WTC11 (cell line): ENCODE data around the gene ZNF646. TPM values are rescaled to one million over a fixed set of nuclear protein-coding genes. Genes with fewer than 3 reads are reported as not detected.

Source experiments
- ATAC-seq: fragments of 200-7000 bp; cut with Tn5 transposase; 2 replicates; pipeline ENCODE4 v1.10.0; 2021; ENCODE audit warnings: mild to moderate bottlenecking, moderate library complexity
- CTCF ChIA-PET: fragments of 300-600 bp; sonication (Branson Sonifier 250); formaldehyde crosslinking; loops from one replicate; lab custom pipeline; 2021; ENCODE audit warnings: antibody characterized with exemption; lab: Charles Lee
- POLR2A ChIA-PET: fragments of 350-600 bp; sonication (Branson Sonifier 250); formaldehyde crosslinking; loops from one replicate; lab custom pipeline; 2021; ENCODE audit warnings: antibody characterized with exemption; lab: Charles Lee
- DNase-seq: peaks from one replicate; pipeline ENCODE4 v3.0.0; 2021; ENCODE audit warnings: low spot score
- H3K27ac Mint-ChIP-seq: 2 replicates; pipeline ENCODE4 v1.8.0; 2021; ENCODE audit warnings: mixed read lengths
- H3K27me3 Mint-ChIP-seq: 2 replicates; pipeline ENCODE4 v1.8.0; 2021; ENCODE audit warnings: low read depth, mild to moderate bottlenecking, moderate library complexity, mixed read lengths
- H3K36me3 Mint-ChIP-seq: 2 replicates; pipeline ENCODE4 v1.8.0; 2021; ENCODE audit warnings: mixed read lengths
- H3K4me1 Mint-ChIP-seq: 2 replicates; pipeline ENCODE4 v1.8.0; 2022; ENCODE audit warnings: mixed read lengths
- H3K4me3 Mint-ChIP-seq: 2 replicates; pipeline ENCODE4 v1.8.0; 2021; ENCODE audit warnings: mild to moderate bottlenecking, moderate library complexity, mixed read lengths
- H3K9me3 Mint-ChIP-seq: 2 replicates; pipeline ENCODE4 v1.8.0; 2021; ENCODE audit warnings: mixed read lengths
- ATF1 ChIP-seq: sonication (generic); formaldehyde crosslinking; IDR thresholded peaks from 2 replicates; pipeline ENCODE4 v1.8.1; 2023; ENCODE audit warnings: mild to moderate bottlenecking, moderate library complexity, missing genetic modification reagents
- ELF4 ChIP-seq: sonication (generic); formaldehyde crosslinking; IDR thresholded peaks from 2 replicates; pipeline ENCODE4 v1.8.1; 2022; ENCODE audit warnings: low read depth, mild to moderate bottlenecking, moderate library complexity, missing genetic modification reagents
- IRF2 ChIP-seq: sonication (generic); formaldehyde crosslinking; IDR thresholded peaks from 2 replicates; pipeline ENCODE4 v1.8.0; 2022; ENCODE audit warnings: low read depth, missing genetic modification reagents, borderline replicate concordance
- JUN ChIP-seq: sonication (generic); formaldehyde crosslinking; IDR thresholded peaks from 2 replicates; pipeline ENCODE4 v1.8.0; 2023; ENCODE audit warnings: mild to moderate bottlenecking, missing genetic modification reagents
- NR2C2 ChIP-seq: sonication (generic); formaldehyde crosslinking; IDR thresholded peaks from 2 replicates; pipeline ENCODE4 v1.8.0; 2022; ENCODE audit warnings: mild to moderate bottlenecking, missing genetic modification reagents
- RELA ChIP-seq: sonication (generic); formaldehyde crosslinking; IDR thresholded peaks from 2 replicates; pipeline ENCODE4 v1.8.1; 2022; ENCODE audit warnings: missing genetic modification reagents, mild to moderate bottlenecking, borderline replicate concordance
- RORB ChIP-seq: fragments of 250-450 bp; sonication (Bioruptor Pico); IDR thresholded peaks from 2 replicates; pipeline ENCODE4 v1.9.0; 2021; ENCODE audit warnings: mild to moderate bottlenecking
- TEAD1 ChIP-seq: sonication (generic); formaldehyde crosslinking; IDR thresholded peaks from 2 replicates; pipeline ENCODE4 v1.8.0; 2022; ENCODE audit warnings: mild to moderate bottlenecking, missing genetic modification reagents
- ZBTB21 ChIP-seq: sonication (generic); formaldehyde crosslinking; IDR thresholded peaks from 2 replicates; pipeline ENCODE4 v1.8.1; 2023; ENCODE audit warnings: mild to moderate bottlenecking, missing genetic modification reagents, borderline replicate concordance
- ZNF219 ChIP-seq: sonication (generic); formaldehyde crosslinking; IDR thresholded peaks from 2 replicates; pipeline ENCODE4 v1.8.0; 2023; ENCODE audit warnings: missing genetic modification reagents, mild to moderate bottlenecking, borderline replicate concordance
- ZNF232 ChIP-seq: sonication (generic); formaldehyde crosslinking; IDR thresholded peaks from 2 replicates; pipeline ENCODE4 v1.8.0; 2022; ENCODE audit warnings: mild to moderate bottlenecking, missing genetic modification reagents
- ZNF317 ChIP-seq: sonication (generic); formaldehyde crosslinking; IDR thresholded peaks from 2 replicates; pipeline ENCODE4 v1.8.1; 2023; ENCODE audit warnings: low read depth, mild to moderate bottlenecking, moderate library complexity, missing genetic modification reagents, borderline replicate concordance
- ZNF396 ChIP-seq: fragments of 250-450 bp; sonication (Bioruptor Pico); IDR thresholded peaks from 2 replicates; pipeline ENCODE4 v1.8.0; 2021; ENCODE audit warnings: mild to moderate bottlenecking, moderate library complexity, borderline replicate concordance
- ZNF423 ChIP-seq: fragments of 250-450 bp; sonication (Bioruptor Pico); IDR thresholded peaks from 2 replicates; pipeline ENCODE4 v2.1.2; 2022; ENCODE audit warnings: mild to moderate bottlenecking, moderate library complexity
- total RNA-seq: library from RNA; stranded (reverse); gene quantifications from 3 replicates; pipeline ENCODE4 v1.2.3, GENCODE V29; 2021
- TF ChIP-seq, protein P1 (sequence below): sonication (generic); formaldehyde crosslinking; conservative IDR thresholded peaks from 2 replicates; pipeline ENCODE4 v1.8.1; 2023; ENCODE audit warnings: mild to moderate bottlenecking, low read depth, missing genetic modification reagents, moderate library complexity
- TF ChIP-seq, protein P2 (sequence below): sonication (generic); formaldehyde crosslinking; IDR thresholded peaks from 2 replicates; pipeline ENCODE4 v1.8.1; 2023; ENCODE audit warnings: mild to moderate bottlenecking, missing genetic modification reagents
- TF ChIP-seq, protein P3 (sequence below): sonication (generic); formaldehyde crosslinking; IDR thresholded peaks from 2 replicates; pipeline ENCODE4 v1.8.0; 2023; ENCODE audit warnings: missing genetic modification reagents
- TF ChIP-seq, protein P4 (sequence below): sonication (generic); formaldehyde crosslinking; IDR thresholded peaks from 2 replicates; pipeline ENCODE4 v1.8.0; 2022; ENCODE audit warnings: mild to moderate bottlenecking, missing genetic modification reagents
- TF ChIP-seq, protein P5 (sequence below): sonication (generic); formaldehyde crosslinking; IDR thresholded peaks from 2 replicates; pipeline ENCODE4 v1.8.1; 2023; ENCODE audit warnings: mild to moderate bottlenecking, missing genetic modification reagents, moderate library complexity
- TF ChIP-seq, protein P6 (sequence below): fragments of 250-450 bp; sonication (Bioruptor Pico); IDR thresholded peaks from 2 replicates; pipeline ENCODE4 v1.9.0; 2021; ENCODE audit warnings: mild to moderate bottlenecking
- TF ChIP-seq, protein P7 (sequence below): sonication (generic); formaldehyde crosslinking; conservative IDR thresholded peaks from 2 replicates; pipeline ENCODE4 v1.8.1; 2022; ENCODE audit warnings: mild to moderate bottlenecking, missing genetic modification reagents

The ZNF646 gene
- total RNA-seq, 1 experiment from 2014 or later = 29.3 TPM

DNA sequence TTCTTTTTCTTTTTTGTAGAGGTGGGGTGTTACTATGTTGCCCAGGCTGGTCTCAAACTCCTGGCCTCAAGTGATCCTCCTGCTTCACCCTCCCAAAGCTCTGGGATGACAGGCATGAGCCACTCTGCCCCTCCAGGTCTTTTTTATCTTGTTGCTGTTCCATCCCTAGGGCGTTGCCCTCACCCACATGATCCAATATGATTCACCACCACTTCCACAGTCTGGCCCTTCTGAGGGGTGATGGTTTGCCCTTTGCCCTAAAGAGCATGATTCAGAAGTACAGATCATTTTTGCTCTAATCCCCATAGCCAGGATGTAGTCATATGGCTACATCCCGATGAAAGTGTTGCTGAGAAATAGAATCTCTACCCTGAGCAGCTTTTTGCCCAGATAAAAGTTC, 22.1 kb upstream of the ZNF646 start:
- H3K27ac Mint-ChIP-seq = no peak overlapping the region
- H3K36me3 Mint-ChIP-seq = no peaks in the 10 kb centered on the region
- peaks cover 4% of the 10 kb centered on the region for H3K9me3 Mint-ChIP-seq
- ChIA-PET POLR2A (no interaction called here), CTCF (interaction anchor here (1.3 to 4.5 kb wide), 2 partner anchors 10 to 67 kb away, joined by 4 to 31 read pairs; no protein-coding TSS in a partner anchor)
- peaks cover 15% of the 10 kb centered on the region for H3K27me3 Mint-ChIP-seq
- H3K4me3 Mint-ChIP-seq = no peak overlapping the region
- DNase-seq (no peak), ATAC-seq (no peak)
- peaks cover 15% of the 10 kb centered on the region for H3K4me1 Mint-ChIP-seq
- TF ChIP-seq ZNF423 (CRISPR knock-in tag) (no peak), ZBTB21 (no peak), RORB (no peak)
- TF ChIP-seq, all 79 proteins: peak for 0

DNA sequence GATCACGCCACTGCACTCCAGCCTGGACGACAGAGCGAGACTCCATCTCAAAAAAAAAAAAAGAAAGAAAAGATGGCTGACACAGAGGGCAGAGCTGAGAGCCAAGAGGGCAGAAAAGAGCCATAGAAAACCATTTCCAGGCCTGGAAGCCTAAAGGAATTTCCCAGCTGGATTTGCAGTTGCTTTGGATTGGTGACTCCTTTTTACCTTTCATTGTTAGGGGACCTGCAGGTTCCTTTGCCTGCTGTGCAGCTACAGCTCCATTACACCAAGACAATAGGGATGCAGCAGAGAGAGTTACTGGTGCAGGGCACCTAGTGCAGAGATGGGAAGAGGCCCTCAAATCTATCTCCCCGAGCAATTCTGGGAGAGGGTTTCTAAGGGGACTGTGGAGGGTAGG, 18.6 kb upstream of the ZNF646 start:
- H3K4me3 Mint-ChIP-seq = no peak overlapping the region
- H3K27ac Mint-ChIP-seq = peak overlapping the region; percentile 62; the same call in 1 of the 2 replicates

DNA sequence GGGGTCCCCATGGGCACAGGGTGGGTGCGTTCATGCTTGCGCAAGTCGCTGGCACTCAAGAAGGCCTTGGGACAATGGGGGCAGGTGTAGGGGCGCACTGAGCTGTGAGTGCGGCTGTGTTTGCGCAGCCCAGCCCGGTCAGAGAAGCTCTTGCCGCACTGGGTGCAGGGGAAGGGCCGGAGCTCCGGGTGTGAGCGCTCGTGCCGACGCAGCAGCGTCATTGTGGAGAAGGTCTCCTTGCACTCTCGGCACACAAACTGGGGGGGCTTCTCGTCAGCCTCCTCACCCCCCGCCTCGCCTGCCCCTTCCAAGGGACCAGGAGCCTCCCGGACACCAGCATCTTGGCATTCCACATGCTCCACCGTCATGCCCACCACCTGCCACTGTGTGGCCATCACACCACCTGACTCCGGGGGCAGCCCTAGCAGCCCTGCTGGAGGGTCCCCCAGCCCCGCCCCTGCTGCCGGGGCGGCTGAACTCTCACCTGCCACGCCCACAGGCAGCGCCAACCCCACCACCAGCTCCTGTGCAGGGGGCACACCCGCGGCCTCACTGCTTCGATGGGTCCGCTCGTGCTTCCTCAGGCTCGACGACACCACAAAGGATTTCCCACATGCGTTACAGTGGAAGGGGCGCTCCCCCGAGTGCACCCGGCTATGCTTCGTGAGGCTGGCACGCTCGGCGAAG, 13.0 kb upstream of the ZNF646 start:
- ATAC-seq (no peak), DNase-seq (no peak)
- H3K27ac Mint-ChIP-seq = no peak overlapping the region
- H3K9me3 Mint-ChIP-seq = no peaks in the 10 kb centered on the region
- ChIA-PET CTCF (interaction anchor here (1.1 to 1.5 kb wide), 2 partner anchors 19 to 76 kb away, joined by 4 to 6 read pairs; partner anchors contain the start of gene HSD3B7), POLR2A (no interaction called here)
- H3K4me3 Mint-ChIP-seq = no peak overlapping the region
- H3K27me3 Mint-ChIP-seq = no peaks in the 10 kb centered on the region
- H3K4me1 Mint-ChIP-seq = no peaks in the 10 kb centered on the region
- peaks cover 26% of the 10 kb centered on the region for H3K36me3 Mint-ChIP-seq
- TF ChIP-seq, protein P1, sequence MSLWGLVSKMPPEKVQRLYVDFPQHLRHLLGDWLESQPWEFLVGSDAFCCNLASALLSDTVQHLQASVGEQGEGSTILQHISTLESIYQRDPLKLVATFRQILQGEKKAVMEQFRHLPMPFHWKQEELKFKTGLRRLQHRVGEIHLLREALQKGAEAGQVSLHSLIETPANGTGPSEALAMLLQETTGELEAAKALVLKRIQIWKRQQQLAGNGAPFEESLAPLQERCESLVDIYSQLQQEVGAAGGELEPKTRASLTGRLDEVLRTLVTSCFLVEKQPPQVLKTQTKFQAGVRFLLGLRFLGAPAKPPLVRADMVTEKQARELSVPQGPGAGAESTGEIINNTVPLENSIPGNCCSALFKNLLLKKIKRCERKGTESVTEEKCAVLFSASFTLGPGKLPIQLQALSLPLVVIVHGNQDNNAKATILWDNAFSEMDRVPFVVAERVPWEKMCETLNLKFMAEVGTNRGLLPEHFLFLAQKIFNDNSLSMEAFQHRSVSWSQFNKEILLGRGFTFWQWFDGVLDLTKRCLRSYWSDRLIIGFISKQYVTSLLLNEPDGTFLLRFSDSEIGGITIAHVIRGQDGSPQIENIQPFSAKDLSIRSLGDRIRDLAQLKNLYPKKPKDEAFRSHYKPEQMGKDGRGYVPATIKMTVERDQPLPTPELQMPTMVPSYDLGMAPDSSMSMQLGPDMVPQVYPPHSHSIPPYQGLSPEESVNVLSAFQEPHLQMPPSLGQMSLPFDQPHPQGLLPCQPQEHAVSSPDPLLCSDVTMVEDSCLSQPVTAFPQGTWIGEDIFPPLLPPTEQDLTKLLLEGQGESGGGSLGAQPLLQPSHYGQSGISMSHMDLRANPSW (CRISPR knock-in tag) = no peak
- TF ChIP-seq, protein P2, sequence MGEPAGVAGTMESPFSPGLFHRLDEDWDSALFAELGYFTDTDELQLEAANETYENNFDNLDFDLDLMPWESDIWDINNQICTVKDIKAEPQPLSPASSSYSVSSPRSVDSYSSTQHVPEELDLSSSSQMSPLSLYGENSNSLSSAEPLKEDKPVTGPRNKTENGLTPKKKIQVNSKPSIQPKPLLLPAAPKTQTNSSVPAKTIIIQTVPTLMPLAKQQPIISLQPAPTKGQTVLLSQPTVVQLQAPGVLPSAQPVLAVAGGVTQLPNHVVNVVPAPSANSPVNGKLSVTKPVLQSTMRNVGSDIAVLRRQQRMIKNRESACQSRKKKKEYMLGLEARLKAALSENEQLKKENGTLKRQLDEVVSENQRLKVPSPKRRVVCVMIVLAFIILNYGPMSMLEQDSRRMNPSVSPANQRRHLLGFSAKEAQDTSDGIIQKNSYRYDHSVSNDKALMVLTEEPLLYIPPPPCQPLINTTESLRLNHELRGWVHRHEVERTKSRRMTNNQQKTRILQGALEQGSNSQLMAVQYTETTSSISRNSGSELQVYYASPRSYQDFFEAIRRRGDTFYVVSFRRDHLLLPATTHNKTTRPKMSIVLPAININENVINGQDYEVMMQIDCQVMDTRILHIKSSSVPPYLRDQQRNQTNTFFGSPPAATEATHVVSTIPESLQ (CRISPR knock-in tag) = no peak
- TF ChIP-seq JUN = no peak
- TF ChIP-seq IRF2 (CRISPR knock-in tag) = no peak
- no peak for TF ChIP-seq ZNF317 (CRISPR knock-in tag)
- TF ChIP-seq ZNF396 (CRISPR knock-in tag) = no peak
- TF ChIP-seq, protein P3, sequence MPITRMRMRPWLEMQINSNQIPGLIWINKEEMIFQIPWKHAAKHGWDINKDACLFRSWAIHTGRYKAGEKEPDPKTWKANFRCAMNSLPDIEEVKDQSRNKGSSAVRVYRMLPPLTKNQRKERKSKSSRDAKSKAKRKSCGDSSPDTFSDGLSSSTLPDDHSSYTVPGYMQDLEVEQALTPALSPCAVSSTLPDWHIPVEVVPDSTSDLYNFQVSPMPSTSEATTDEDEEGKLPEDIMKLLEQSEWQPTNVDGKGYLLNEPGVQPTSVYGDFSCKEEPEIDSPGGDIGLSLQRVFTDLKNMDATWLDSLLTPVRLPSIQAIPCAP (CRISPR knock-in tag) = no peak
- no peak for TF ChIP-seq RELA (CRISPR knock-in tag)

More for the DNA sequence above, 18.6 kb upstream of the ZNF646 start:
- peaks cover 6% of the 10 kb centered on the region for H3K4me1 Mint-ChIP-seq
- TF ChIP-seq IRF2 (CRISPR knock-in tag) (no peak), ATF1 (CRISPR knock-in tag) (no peak), TEAD1 (CRISPR knock-in tag) (no peak), NR2C2 (no peak), ZNF232 (CRISPR knock-in tag) (no peak), ELF4 (CRISPR knock-in tag) (no peak), ZNF219 (no peak)
- TF ChIP-seq, protein P4, sequence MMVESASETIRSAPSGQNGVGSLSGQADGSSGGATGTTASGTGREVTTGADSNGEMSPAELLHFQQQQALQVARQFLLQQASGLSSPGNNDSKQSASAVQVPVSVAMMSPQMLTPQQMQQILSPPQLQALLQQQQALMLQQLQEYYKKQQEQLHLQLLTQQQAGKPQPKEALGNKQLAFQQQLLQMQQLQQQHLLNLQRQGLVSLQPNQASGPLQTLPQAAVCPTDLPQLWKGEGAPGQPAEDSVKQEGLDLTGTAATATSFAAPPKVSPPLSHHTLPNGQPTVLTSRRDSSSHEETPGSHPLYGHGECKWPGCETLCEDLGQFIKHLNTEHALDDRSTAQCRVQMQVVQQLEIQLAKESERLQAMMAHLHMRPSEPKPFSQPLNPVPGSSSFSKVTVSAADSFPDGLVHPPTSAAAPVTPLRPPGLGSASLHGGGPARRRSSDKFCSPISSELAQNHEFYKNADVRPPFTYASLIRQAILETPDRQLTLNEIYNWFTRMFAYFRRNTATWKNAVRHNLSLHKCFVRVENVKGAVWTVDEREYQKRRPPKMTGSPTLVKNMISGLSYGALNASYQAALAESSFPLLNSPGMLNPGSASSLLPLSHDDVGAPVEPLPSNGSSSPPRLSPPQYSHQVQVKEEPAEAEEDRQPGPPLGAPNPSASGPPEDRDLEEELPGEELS (CRISPR knock-in tag) = no peak
- TF ChIP-seq, protein P5, sequence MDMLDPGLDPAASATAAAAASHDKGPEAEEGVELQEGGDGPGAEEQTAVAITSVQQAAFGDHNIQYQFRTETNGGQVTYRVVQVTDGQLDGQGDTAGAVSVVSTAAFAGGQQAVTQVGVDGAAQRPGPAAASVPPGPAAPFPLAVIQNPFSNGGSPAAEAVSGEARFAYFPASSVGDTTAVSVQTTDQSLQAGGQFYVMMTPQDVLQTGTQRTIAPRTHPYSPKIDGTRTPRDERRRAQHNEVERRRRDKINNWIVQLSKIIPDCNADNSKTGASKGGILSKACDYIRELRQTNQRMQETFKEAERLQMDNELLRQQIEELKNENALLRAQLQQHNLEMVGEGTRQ (CRISPR knock-in tag) = no peak
- TF ChIP-seq, protein P6, sequence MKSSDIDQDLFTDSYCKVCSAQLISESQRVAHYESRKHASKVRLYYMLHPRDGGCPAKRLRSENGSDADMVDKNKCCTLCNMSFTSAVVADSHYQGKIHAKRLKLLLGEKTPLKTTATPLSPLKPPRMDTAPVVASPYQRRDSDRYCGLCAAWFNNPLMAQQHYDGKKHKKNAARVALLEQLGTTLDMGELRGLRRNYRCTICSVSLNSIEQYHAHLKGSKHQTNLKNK (CRISPR knock-in tag) = no peak
- TF ChIP-seq, protein P3 (CRISPR knock-in tag) = no peak
- TF ChIP-seq, protein P7, sequence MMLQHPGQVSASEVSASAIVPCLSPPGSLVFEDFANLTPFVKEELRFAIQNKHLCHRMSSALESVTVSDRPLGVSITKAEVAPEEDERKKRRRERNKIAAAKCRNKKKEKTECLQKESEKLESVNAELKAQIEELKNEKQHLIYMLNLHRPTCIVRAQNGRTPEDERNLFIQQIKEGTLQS (CRISPR knock-in tag) = no peak
- TF ChIP-seq, all 79 proteins: peak for 0
- Mint-ChIP-seq H3K36me3 (peaks cover 3% of the 10 kb centered on the region; the same call in 1 of the 2 replicates), H3K27me3 (peaks cover 10% of the 10 kb centered on the region), H3K9me3 (peaks cover 4% of the 10 kb centered on the region)
- DNase-seq (no peak), ATAC-seq (peak; percentile 85)
- ChIA-PET POLR2A (interaction anchor here (0.5 to 0.6 kb wide), 2 partner anchors 14 to 24 kb away, joined by 3 read pairs; no protein-coding TSS in a partner anchor), CTCF (interaction anchor here (0.8 to 1.7 kb wide), 5 partner anchors 10 to 87 kb away, joined by 3 to 18 read pairs (median 4); partner anchors contain the start of genes HSD3B7, ZNF646 and ZNF668)
